ENCODE data around the gene PLA2G4E.

PLA2G4E gene

GRCh38 chr15:42021593-42021992, 751 bp upstream of the PLA2G4E start:
- no peak for DNase-seq (ENCODE audit: low read depth in 2 of 3, low spot score in 2 of 3)

DNA sequence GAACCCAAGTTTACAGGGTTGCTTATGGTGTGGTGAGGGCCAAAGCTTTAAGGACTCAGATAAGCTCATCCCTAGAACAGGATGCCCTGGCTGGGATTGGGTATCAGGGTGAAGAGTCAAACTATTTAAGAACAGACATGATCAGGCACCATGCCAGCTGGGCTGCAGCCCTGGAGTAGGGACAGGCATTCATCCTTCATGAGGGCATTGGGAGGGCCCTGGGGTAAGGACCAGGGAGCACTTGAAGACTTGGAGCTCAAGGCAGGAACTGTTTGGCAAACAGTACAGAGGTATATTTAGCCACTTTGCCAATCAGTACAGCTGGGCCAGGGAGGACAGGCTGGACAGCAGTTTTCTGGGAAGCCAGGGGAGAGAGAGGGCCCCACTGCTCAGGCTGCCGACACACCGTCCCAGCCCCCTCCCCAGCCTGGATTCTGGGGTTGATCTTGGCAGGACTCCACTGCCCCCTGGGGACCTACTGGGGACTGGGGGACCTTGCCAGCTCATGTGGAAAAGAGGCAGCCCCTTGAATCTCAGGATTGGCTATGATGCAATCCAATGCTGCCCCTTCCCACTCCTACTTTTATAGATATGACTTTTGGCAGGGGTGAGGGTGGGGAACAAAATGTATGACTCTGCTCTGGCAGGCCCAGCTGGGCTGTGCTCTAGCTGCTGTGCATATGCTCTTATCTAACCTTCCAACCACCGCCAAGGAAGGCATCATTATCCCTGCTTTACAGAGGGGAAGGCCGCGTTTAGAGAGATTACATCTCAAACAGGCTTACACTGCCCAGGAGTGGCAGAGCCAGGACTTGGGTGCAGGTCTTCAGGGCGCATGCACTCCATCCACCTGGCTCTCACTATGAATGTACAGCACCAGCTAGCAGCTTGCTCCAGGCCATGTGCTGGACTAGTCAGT, 2.3 kb downstream of the PLA2G4E start:
- DNase-seq (ENCODE audit: low read depth in 2 of 3, low spot score in 2 of 3) = no peak

GRCh38 chr15:42016971-42017370, 3.9 kb downstream of the PLA2G4E start:
- no peak for DNase-seq (ENCODE audit: low read depth in 2 of 3, low spot score in 2 of 3)

DNA sequence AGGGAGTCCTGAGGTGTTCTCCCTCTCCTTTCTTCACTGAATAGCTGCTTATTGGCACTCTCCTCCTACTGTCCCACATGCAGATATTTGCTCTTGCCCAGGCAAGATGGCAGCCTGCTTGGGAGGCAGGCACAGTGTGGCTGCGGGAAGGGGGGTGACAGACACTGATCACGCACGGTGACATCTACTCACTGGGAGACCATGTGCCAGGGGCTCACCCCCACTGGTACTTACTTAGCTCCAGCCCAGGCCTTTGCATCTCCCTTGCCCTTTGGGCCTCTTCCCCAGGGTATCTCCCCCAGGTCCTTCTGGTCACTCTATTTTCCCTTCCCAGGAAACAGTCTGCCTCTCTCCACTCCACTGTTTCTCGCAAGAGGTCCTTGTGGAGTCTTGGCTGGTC, 6.4 kb downstream of the PLA2G4E start:
- no peak for DNase-seq (ENCODE audit: low read depth in 2 of 3, low spot score in 2 of 3)

DNA sequence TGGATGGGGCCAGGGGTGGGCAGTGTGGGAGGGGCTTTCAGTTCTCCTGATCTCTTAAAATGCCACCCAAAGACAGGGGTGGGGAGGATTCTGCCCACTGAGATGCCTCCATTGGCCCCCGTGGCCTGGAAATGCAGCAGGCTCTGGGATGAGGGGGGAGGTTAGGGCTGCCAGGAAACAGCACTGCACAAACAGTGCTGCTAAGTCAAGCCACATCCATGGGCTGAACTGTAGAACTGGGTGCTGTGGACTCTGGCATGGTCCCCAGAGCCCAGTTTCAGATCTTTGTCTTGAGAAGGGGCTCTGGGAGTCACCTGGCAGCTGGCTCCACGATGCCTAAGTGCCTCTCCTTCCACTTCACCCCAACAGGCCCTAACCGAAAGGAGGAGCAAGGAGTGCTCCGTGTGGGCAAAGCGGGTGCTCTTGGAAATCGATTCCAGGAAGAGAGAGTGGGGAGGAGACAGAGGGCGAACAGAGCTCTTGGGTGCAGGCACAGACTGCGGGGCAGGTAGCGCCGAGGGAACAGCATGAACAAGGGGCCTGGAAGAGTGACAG, 7.8 kb downstream of the PLA2G4E start:
- no peak for DNase-seq (ENCODE audit: low read depth in 2 of 3, low spot score in 2 of 3)

GRCh38 chr15:42012241-42012640, 8.6 kb downstream of the PLA2G4E start:
- no peak for DNase-seq (ENCODE audit: low read depth in 2 of 3, low spot score in 2 of 3)

GRCh38 chr15:42011074-42011473, 9.8 kb downstream of the PLA2G4E start:
- DNase-seq (ENCODE audit: low read depth in 2 of 3, low spot score in 2 of 3) = no peak

- DNase-seq (ENCODE audit: low read depth in 2 of 3, low spot score in 2 of 3) = no peak
These were observed 10.4 kb downstream of the PLA2G4E start for GRCh38 chr15:42010434-42010833.

DNA sequence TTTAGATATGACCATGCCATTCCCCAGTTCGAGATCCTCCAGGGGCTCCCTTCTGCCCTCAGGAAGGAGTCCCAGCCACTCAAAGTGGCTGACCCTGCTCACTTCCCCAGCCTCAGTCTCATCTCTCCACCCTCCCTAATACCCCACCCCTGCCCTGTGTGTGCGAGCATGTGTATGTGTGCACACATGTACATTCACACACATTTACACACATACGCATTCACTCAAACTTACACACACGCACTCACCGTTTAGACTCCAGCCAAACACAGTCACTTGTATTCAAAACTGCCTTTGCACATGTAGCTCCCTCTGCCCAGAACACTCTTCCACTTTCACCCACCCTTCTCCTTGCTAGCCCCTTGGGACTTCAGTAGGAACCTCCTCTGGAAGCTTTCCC, 11.4 kb downstream of the PLA2G4E start:
- no peak for DNase-seq (ENCODE audit: low read depth in 2 of 3, low spot score in 2 of 3)

DNA sequence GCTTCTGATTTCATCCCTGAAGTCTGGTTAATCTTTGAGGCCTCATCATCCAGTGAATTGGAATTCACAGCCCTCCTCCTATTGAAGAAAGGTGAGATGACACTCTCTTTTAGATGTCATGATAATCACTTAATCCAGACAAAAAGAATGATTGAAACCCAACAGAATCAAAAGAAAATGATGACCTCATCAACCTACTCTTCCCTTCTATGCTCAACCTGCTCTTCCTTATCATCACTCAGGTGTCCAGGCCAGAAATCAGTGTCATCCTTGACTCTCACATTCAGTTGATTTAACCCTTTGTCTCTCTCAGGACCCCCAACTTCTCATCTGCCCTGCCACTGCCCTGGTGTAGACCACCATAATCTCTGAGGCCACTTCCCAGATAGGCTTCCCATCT, 11.8 kb downstream of the PLA2G4E start:
- no peak for DNase-seq (ENCODE audit: low read depth in 2 of 3, low spot score in 2 of 3)

DNA sequence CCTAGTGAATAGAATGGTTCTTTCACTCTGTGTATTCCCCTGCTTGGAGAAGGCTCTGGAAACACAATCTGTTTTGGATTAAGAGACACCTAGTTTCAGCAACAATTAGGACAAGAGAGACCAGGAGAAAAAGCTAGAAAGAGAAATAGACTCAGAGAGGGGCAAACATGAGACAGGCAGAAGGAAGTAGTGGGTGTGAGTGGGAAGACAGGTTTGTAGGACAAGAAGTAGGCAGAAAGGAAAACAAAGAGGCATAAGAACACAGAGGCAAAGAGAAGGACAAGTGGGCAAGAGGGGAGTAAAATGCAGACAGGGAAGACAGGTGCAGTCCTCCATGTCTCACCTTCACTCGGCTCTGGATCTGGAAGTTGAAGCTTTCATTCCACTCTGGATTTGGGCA, 13.5 kb downstream of the PLA2G4E start:
- DNase-seq (ENCODE audit: low read depth in 2 of 3, low spot score in 2 of 3) = no peak

GRCh38 chr15:42002333-42002732, 18.5 kb downstream of the PLA2G4E start:
- DNase-seq (ENCODE audit: low read depth in 2 of 3, low spot score in 2 of 3) = no peak

DNA sequence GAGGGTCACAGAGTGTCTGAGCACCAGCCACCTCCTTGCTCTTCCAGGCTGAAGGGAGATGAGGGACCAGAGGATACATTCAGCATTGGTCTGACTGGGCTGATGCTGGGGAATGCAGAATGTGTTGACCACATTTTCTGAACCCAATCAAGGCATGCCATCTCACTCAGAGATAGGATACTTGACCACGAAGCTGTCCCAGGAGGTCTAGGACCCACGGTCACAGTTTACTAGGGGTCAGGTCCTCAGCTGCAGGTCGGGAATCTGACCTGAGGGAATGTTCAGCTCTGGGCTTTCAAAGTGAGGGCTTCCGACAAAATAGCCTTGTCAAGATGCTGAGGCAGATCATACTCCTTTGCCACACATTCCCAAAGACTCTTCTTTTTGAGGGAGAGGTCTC, 19.6 kb downstream of the PLA2G4E start:
- DNase-seq (ENCODE audit: low read depth in 2 of 3, low spot score in 2 of 3) = no peak

GRCh38 chr15:41999290-42000285, 21.3 kb downstream of the PLA2G4E start:
- no peak for DNase-seq (ENCODE audit: low read depth in 2 of 3, low spot score in 2 of 3)

DNA sequence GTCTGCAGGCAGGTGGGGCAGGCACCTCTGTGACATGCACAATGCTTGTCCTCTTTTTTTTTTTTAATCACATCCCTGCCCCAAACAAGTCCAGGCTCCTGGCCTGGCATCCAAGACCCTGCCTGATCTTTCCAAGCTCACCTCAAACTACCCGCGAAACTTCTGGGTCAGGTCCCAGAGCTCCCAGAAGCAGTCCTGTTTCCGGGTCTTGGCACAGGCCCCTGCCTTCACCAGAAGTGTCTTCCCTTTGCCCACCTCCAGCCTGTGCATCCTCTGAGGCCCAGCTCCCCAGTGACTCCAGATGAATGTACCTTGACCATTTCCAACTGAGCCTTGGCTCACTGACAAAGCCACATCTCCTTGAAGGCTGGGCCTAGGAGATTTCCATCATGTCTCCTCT, 23.0 kb downstream of the PLA2G4E start:
- no peak for DNase-seq (ENCODE audit: low read depth in 2 of 3, low spot score in 2 of 3)

DNA sequence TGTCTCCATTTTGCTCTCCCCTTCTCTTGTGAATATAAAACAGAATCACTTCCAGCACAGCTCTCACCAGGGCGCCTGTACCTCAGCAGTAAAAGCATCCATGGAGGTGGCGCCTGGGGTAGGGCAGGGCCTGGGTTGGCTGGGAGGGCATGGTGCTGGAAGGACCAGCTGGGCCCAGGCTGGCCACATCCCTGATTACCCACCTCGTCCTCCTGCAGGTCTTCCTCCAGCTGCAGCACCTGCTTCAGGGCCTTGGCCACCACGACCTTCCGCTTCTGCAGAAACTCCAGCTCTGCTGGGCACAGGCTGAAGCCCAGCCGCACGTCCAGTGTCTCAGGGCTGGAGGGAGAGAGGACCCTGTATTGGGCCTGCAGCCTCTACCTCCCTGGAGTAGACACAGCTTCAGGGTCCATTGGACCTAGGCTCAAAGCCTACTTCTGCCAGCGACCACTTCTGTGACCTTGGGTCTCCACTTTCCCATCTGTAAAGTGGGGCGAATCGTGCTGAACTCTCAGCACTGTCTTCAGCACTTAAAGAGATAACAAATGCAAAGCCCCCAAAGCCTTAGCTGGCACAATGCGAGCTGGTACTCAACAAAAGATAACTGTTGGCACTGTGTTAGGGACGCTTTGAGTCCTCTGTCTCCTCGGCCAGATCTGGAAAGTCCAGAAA, 23.8 kb downstream of the PLA2G4E start:
- no peak for DNase-seq (ENCODE audit: low read depth in 2 of 3, low spot score in 2 of 3)

GRCh38 chr15:41996376-41996775, 24.5 kb downstream of the PLA2G4E start:
- DNase-seq (ENCODE audit: low read depth in 2 of 3, low spot score in 2 of 3) = no peak

DNA sequence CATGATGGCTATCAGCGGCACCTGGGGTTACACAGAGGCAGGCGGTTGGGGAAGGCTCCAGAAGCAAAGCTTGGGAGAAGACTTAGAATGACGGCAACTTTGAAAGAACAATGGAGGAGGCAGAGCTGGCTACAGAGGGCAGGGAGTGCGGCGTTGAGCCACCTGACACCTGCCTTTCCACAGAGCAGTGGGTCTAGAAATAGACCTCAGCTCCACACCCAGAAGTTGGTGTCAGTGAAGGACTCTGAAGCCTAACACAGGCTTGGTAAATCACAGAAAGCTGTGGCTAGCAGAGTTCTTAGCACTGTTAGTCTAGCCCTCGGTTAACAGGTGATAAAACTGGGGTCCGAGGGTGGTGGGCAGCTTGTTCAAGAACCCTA, 25.4 kb downstream of the PLA2G4E start:
- DNase-seq (ENCODE audit: low read depth in 2 of 3, low spot score in 2 of 3) = no peak

- no peak for DNase-seq (ENCODE audit: low read depth in 2 of 3, low spot score in 2 of 3)
These were observed 25.9 kb downstream of the PLA2G4E start for GRCh38 chr15:41994772-41995475.

DNA sequence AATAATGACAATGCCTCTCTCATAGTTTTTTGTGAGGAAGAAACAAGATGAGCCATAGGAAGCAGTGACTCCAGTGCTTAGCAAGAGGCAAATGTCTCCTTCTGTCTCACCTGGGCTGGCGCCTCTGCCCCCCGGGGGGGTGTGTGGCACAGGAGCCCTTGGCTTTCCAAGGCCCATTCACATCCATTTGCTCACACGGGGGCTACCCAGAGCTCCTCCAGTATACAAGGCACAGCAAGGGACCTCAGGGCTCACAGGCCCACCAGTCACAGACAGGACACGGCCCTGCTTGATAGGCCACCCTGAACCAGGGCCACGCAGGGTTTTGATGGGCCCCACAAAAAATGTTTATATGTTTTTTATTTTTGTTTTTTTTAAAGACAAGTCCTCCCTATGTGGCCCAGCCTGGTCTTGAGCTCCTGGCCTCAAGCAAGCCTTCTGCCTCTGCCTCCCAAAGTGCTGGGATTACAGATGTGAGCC, 26.6 kb downstream of the PLA2G4E start:
- no peak for DNase-seq (ENCODE audit: low read depth in 2 of 3, low spot score in 2 of 3)

All from activated CD8-positive, alpha-beta memory T cell treated with anti-CD3 and anti-CD28 coated beads for 48 hours (primary cell).